ENCODE results near the gene BLID. TPM values are rescaled to one million over a fixed set of nuclear protein-coding genes. Genes with fewer than 3 reads are reported as not detected.

Gene BLID
- total and polyA plus RNA-seq, 8 donors = 0.55 to 0.79 TPM; not detected in 6

DNA sequence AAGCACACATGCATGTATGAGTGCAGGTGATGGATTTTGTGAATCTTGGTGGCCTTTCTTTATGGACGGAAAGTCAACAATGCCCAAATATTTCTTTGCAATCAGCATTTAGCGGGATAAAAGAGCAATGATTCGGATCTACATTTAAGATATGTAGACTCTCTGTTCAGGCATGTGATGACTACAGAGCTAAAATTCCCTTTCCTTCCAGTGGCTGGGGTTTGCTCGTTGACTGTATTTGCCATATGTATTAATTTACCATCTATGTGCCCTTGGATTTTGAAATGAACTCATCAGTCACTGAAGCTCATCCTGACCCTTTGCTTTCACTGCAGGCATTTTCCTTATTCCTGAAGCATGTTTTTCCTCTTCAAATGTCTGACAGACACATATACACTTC, 13.6 kb downstream of the BLID start:
- Histone ChIP-seq H3K4me3 (no peak overlapping the region), H3K27me3 (peaks cover 15 to 62% of the 10 kb centered on the region in 2 donors), H3K9me3 (no peaks in the 10 kb centered on the region), H3K4me1 (peaks cover 0 to 11% of the 10 kb centered on the region in 2 donors), H3K27ac (peak overlapping the region in 1 of 2 donors; percentile 75), H3K36me3 (no peaks in the 10 kb centered on the region)
- intact Hi-C loops (cut with DNase I) = no loop called here
- TF ChIP-seq, protein P1, sequence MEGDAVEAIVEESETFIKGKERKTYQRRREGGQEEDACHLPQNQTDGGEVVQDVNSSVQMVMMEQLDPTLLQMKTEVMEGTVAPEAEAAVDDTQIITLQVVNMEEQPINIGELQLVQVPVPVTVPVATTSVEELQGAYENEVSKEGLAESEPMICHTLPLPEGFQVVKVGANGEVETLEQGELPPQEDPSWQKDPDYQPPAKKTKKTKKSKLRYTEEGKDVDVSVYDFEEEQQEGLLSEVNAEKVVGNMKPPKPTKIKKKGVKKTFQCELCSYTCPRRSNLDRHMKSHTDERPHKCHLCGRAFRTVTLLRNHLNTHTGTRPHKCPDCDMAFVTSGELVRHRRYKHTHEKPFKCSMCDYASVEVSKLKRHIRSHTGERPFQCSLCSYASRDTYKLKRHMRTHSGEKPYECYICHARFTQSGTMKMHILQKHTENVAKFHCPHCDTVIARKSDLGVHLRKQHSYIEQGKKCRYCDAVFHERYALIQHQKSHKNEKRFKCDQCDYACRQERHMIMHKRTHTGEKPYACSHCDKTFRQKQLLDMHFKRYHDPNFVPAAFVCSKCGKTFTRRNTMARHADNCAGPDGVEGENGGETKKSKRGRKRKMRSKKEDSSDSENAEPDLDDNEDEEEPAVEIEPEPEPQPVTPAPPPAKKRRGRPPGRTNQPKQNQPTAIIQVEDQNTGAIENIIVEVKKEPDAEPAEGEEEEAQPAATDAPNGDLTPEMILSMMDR (IDR thresholded peaks at IDR 0.05) = no peak
- ATAC-seq (no peak), DNase-seq (no peak)

DNA sequence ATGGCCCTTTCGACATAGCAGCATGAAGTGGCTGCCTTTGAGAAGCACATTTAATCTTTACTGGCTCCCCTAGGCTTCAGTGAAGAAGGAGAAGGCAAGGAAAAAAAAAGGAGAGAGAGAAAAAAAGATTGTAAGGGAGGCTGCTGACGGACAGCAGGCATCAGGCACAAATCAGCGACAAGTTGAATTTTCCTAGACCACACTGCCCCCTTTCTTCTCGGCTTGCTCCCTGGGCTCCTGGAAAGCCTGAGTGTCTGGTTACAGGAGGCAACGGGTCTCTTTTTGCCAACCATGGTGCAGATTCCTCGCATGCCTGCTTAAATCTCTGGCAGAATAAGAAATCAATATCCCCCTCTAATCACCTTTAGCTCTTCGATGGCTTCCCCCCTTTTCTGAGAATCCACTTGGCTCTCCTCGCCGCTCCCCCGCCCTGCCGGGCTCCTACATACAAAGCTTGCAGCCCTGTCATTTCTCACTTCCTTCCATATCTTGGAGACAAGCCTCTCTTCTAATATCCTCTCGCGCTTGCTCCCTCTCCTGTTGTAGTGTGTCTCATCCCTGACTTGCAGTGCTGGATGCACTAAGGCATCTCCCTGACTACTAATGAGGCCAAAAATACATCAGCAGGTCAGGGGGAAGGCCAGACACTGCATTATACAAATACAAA, 14.3 kb downstream of the BLID start:
- Histone ChIP-seq H3K4me1 (peaks cover 0 to 11% of the 10 kb centered on the region in 2 donors), H3K27ac (peak overlapping the region in 1 of 2 donors; percentile 75), H3K27me3 (peaks cover 15 to 68% of the 10 kb centered on the region in 2 donors), H3K36me3 (no peaks in the 10 kb centered on the region), H3K9me3 (no peaks in the 10 kb centered on the region), H3K4me3 (peak overlapping the region; percentile 20 to 21)
- intact Hi-C loops (cut with DNase I) = no loop called here
- ATAC-seq = peak; percentile 87
- TF ChIP-seq, protein P1 (IDR thresholded peaks at IDR 0.05) = peak; percentile 30 to 42
- peak in 3 of 4 donors; percentile 44 to 90 (median 82) for DNase-seq

DNA sequence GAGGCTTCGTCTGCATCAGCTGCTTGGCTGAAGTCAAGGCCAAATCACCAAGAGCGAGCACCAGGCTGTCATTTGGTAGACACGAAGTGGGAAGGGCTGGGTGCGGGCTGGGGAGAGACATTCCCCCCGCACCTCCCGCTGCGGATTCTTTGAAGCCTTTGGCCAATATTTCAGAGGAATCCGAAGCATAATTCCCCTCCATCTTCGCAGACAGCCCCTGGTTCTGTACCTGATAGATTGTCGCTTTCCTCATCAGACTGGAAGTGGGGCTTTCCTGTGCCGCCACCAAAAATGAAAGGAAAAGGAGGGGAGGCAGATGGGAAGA, 15.3 kb downstream of the BLID start:
- DNase-seq = peak in 2 of 4 donors; percentile 19 to 34
- Histone ChIP-seq H3K4me1 (peaks cover 0 to 11% of the 10 kb centered on the region in 2 donors), H3K9me3 (no peaks in the 10 kb centered on the region), H3K4me3 (peak overlapping the region; percentile 14 to 21), H3K27me3 (peaks cover 15 to 74% of the 10 kb centered on the region in 2 donors), H3K27ac (peak overlapping the region; percentile 14 to 75), H3K36me3 (no peaks in the 10 kb centered on the region)
- peak; percentile 33 for ATAC-seq
- intact Hi-C loops (cut with DNase I) = no loop called here
- TF ChIP-seq, protein P1 (IDR thresholded peaks at IDR 0.05) = no peak

DNA sequence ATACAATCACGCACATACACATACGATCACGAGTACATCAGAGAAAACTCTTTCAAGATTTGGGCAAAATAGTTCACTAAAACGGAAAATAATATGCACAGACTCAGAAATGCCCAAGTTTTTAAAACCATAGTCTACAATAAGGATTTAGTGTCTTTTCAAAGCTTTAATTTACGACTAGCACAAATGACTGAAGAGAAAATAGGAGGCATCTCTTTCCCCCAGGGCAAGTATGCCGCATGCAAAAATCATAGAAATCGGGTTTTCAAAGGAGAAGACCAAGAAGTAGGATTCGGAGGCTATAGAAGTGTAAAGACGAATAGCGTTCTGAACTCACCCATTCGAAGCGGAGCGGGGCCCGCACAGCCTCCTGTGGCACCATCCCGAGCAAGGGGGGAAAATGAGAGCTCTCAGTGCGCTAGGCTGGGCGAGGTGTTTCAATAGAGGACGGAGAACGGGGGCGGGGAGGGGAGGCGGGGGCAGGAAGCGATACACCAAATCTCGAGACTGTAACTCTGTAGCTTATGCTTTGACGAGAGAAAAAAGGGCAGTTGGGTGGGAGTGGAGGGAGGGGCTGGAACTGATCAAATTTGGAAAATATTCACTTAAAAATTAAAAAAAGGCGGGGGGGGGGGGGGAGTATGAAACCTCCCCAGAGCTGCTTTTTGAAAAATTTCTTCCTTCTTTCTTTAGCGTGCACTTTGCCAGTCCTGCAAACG, 15.8 kb downstream of the BLID start:
- Histone ChIP-seq H3K9me3 (no peaks in the 10 kb centered on the region), H3K27me3 (peaks cover 15 to 74% of the 10 kb centered on the region in 2 donors), H3K36me3 (no peaks in the 10 kb centered on the region), H3K4me1 (peaks cover 0 to 11% of the 10 kb centered on the region in 2 donors), H3K27ac (peak overlapping the region; percentile 14 to 75), H3K4me3 (peak overlapping the region; percentile 14 to 21)
- TF ChIP-seq, protein P1 (IDR thresholded peaks at IDR 0.05) = no peak
- peak; percentile 60 for ATAC-seq
- intact Hi-C loops (cut with DNase I) = no loop called here
- peak in 2 of 4 donors; percentile 41 to 44 for DNase-seq

DNA sequence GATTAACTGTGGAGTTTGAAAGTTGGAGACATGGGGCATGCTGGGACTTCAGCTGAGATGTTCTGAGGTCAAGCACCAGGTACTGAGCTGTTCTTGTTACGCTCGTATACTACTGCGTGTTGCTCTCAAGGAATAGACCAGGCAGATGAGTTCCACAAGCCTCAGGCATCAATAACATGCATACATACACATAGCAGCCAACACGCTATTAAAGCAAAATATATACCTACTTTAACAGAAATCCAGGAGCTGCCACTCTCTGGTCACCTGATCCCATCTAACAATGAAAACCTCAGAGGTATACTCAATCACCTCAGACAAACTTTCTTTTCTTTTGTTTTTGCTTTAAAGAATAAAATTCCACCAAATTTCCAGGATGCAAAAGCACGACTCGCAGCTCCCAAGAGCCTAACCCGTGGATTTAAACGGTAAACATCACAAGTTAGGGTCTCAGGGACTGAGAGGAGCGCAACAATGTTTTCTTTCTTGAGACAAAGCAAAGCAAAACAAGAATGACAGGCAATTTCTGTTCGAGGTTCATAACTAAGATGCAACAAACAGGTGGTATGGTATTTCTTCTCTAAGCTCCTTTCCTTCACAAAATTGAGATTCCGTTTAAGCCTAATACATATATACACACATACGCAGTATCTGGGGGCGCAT, 16.5 kb downstream of the BLID start:
- DNase-seq (peak in 1 of 4 donors; percentile 29), ATAC-seq (no peak)
- Histone ChIP-seq H3K9me3 (no peaks in the 10 kb centered on the region), H3K4me1 (peaks cover 0 to 11% of the 10 kb centered on the region in 2 donors), H3K27me3 (peaks cover 15 to 74% of the 10 kb centered on the region in 2 donors), H3K36me3 (no peaks in the 10 kb centered on the region), H3K27ac (peak overlapping the region in 1 of 2 donors; percentile 49), H3K4me3 (peak overlapping the region; percentile 14 to 21)
- intact Hi-C loops (cut with DNase I) = no loop called here
- TF ChIP-seq, protein P1 (IDR thresholded peaks at IDR 0.05) = no peak
